HG03175 (cell line): ENCODE results near the gene SPHK1.

Experiments used
- ATAC-seq: cut with Tn5 transposase; IDR thresholded peaks from one replicate; pipeline ENCODE4 v1.9.1; 2021; ENCODE audit warnings: mild to moderate bottlenecking, moderate library complexity; ENCODE audit not compliant: unreplicated experiment

The SPHK1 gene

DNA sequence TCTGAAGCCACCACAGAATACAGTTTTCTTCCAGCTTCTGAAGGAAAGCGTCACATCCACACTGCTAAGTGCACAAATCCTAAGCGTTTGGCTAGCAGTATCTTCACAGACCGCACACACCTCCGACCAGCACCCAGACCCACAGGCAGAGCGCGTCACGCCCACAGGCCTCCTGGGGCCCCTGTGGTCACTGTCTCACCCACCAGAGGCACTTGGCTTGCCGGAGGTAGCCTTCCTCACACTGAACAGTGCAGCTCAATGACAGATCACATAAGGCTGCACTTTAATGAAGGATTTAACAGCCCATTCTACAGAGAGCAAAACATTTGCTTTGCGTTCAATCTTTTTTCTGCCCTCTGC, 21.2 kb downstream of the SPHK1 start:
- peak; percentile 55 for ATAC-seq

DNA sequence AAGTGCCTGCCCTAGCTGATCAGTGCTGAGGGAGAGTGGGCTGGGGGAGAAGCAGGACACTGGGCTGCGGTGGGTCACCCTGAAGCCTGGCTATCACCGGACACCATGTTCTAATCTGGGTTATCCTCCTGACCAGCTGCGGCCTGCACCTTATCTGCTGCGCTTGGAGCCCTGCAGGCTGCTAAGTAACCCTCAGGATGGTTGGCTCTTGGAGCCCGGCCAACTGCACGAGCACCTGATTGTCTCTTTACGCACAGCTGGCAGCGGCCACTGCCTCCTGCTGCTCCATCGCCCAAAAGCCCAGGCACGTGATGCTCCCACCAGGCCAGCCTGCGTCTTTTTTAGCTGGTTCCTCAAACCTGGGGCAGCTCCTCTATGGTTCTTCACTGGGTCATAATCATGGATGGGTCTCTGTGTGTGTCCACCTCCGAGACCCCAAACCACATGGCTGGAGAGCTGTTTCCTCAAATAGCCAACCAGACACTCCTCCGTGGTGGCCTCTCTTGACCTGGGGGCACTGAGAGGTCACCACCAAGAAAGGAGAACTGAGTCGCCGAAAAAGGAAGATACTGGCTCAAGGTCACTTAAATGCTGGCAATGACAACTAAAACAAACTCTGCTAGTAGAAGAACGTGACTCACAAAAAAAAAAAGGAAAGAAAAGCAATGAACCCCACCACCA, 21.7 kb downstream of the SPHK1 start:
- no peak for ATAC-seq

DNA sequence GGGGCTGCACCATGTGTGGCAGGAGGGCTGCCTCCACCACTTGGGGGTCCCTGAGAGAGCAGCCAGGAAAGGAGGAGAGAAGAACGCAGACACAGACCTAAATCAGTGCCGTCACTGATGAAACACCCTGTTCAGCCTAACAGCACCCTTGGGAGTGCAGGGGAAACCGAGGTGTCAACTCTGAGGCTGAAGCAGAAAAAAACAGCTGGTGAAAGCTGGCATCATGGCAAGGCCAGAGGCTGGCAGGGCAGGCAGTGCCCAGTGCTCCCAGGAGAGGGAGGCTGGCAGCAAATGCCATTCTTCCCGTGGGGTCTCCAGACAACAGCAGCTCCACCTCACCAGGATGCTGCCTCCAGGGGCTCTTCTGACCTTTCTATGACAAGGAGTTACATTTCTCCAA, 23.1 kb downstream of the SPHK1 start:
- ATAC-seq, result no peak

DNA sequence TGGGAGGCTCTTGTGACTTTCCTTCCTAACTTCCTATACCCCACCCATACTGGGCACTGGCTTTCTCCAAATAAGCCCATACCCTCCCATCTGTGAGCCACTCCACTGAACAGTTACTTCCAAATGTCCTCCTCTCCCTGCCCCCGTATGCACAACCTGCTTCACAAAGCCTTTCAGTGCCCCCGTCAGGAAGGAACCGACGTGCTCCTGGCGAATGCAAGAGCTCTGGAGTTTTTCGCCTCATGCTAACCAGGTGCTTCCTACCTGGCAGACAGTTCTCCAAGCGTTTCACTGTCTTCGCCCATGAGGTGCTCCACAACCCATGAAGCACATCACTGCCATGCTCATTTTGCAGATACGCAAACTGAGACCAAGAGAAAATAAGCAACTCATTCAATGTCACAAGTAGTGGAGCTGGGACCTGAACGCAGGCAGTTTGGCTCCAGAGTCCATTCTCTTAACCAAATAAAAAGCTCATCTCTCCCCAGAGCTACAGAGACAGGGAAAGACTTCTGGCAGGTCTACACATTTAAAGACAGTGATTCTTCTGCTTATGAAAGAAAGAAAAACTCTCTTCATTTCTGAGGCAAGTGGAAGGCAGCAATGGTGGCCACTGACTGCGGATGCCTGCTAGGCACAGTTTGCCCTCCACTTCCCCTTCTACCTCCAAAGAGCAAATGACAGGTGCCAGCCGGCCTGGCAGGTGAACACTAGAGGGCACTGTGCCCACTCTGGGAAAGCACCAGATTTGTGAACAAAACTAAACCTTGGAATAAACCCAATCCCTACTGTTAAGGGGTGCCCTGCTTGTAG, 23.8 kb downstream of the SPHK1 start:
- no peak for ATAC-seq

DNA sequence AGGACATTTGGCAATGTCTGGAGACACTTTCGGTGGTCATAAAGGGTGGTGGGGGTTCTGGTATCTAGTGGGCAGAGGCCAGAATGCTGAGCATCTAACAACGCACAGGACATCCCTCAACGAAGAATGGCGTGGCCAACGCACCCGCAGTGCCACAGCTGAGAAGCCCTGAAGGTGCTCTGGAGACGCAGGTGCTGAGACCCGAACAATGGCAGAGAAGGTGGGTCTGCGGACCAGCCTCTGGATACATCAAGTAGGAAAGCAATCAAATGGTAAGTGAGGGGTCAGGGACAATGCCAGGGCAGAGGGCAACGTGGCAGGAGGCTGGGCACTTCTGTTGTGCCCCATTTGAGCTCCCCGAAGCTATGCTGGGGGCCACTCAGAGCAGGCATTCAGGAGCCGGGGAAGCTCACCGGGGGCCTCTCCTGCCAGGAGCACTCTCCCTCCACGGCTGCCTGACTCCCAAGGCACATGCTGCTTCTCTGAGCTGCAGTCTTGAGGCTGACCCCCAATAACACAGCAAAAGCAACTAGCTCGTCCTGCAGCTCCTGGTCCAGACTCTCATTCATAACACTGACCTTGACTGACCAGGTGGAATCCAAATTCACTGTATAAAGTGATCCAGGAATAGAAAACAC, 26.0 kb downstream of the SPHK1 start:
- no peak for ATAC-seq

DNA sequence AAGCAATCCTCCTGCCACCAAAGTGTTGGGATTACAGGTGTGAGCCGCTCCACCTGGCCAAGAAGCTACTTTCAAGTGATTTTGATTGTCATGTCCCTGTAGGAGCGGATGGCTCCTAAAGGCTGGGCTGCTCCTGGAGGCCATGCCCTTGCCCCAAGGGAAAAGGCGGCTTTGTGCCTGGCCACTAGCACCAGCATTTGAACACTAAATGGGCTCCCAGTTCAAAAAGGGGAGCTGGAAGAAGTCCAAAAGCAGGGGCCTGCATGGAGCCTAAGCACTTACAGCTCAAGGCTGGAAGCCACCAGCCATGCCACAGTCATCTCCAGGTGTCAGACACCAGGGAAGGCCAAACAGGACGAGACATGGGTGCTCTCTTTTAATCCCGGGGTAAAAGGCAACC, 26.8 kb downstream of the SPHK1 start:
- ATAC-seq, result no peak

DNA sequence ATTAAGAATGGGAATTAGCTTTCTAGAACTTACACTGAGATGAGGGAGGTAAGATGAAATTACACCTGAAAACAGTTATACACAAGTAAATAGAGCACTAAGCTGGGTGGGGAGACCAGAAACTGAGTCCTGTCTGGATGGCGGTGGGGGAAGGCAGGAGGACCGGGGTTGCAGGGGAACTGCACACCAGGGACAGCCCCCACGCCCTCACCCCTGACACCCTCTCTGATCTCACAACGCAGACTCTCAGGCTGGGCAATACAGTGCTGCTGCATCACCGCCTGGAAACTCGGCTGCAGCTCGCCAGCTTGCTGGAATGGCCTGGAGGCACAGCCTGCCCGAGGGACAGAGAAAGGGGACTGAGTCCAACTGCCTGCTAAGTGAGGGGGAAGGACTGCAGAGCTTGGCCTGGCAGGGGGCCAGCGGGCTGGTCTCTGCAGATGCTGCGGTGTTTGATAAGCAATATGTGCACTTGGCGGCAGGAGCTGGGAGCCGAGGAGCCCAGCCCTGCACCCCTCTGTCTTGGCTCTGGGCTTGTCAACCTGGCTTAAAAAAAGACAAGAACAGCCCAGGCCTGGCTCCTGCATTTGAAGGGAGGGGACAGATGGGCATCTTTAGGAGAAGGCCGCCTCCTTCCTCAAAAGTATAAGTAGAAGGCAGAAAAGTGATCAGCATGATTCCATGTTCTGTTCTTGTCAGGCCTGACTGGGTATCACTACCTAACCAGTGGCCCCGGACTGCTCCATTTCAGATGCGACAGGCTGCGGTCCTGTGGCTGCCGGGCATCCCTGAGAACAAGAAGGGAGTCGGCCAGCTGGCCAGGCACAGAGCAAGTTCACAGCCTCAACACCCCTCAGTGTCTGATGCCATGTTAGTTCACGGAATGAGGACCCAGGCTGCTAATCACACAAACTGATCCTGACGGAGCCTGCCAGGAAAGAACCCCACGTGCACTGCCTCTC, 30.2 kb downstream of the SPHK1 start:
- ATAC-seq, result no peak

DNA sequence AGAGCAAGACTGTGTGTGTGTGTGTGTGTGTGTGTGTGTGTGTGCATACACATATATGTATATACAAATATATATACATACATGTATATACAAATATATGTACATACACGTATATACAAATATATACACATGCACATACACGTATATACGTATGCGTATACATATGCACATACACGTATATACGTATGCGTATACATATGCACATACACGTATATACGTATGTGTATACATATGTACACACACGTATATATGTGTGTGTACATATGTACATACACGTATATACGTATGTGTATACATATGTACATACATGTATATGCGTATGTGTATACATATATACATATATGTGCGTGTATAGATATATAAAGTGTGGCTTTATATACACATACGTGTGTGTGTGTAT, 31.4 kb downstream of the SPHK1 start:
- ATAC-seq, result no peak

DNA sequence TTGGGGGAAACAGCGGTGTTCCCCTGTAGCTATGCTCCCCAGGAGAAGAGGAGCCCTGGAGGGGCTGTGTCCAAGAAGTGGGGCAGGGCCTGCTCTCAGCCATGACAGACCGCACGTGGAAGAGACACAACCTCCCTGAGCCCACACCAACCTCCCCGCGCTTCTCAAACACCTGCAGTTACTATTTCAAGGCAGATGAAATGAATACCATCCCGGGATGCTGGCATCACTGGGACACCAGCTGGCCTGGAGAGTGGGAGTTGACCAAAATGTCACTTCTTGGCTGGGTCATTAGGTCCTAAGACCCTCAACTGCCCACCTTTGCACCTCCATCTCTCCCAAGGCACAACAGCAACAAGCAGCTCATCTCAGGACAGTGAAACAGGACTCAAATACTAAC, 32.0 kb downstream of the SPHK1 start:
- no peak for ATAC-seq

DNA sequence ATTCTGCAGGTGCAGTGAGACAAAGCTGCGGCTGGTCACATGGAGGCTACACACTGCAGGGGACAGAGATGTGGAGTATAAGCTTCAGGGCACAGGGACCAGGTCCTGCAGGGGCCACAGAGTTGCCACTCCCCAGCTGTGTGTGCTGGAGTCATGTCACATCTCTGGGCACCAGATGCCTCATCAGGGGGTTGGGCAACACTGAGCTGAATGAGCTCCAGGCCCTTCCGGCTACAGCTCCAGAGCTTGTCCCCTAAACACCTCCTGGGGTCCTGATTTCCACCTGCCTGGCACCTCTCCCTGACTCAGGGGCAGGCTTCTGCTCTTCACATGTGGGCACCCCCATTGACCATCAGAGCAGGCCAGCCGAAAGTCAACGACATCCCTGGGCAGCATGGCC, 32.5 kb downstream of the SPHK1 start:
- no peak for ATAC-seq

DNA sequence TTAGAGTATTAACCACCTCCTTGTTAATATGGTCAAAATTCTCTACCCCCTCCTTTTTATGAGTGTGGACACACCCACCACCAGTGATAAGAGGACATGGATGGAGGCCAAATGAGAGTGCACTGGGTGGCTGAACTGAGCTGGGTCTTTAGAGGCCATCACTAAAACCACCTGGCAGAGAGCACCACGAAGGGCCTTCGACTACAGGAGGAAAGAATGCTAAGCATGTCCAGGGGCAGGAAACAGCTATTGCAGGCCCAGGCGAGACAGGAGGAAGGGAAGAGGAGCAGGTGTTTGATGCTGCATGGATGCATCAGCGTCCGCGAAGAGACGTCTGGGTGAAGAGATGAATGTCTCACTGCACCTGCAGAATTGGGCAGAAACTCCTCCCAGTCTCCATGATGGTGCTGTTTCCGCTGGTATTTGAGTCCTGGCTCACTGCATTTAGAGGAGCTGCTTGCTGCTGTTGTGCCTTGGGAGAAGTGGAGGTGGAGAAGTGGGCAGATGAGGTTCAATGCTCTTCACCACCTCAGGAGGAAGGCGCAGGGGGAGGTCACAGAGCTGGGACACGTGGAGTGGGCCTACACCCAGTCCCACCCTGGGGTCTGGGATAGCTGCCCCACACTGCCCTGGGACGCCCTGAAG, 33.2 kb downstream of the SPHK1 start:
- ATAC-seq, result no peak

DNA sequence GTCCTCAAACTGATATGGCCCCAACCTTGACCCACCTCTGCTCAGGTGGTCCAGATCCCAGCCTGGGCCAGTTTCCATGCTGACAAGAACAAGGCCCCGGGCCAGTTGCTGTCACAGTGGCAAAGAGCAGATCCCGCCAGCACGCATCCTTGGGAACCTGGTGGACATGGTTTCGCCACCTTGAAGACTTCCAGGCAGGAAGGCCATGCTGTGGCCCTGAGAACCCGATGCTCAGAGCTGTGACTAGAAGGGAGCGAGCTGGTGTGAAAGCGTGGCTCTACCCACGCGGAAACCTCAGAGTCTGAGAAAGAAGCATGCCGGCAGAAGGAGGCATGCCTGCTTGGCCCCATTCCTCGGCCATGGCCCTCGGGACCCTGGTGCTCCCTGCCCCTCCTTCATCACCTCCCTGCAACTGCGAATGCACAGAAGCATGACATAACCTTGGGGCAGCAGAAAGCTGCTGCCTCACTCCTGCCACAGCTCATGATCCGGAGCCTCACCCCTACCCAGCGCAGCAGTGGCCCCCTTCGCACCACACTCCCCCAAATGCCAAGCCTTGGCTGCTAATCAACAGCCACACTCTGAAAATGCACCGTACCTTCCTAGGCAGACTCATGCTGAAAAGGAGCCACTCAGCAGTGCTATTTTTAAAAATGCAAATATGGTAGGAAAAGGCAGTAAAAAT, 35.3 kb downstream of the SPHK1 start:
- ATAC-seq, result no peak

DNA sequence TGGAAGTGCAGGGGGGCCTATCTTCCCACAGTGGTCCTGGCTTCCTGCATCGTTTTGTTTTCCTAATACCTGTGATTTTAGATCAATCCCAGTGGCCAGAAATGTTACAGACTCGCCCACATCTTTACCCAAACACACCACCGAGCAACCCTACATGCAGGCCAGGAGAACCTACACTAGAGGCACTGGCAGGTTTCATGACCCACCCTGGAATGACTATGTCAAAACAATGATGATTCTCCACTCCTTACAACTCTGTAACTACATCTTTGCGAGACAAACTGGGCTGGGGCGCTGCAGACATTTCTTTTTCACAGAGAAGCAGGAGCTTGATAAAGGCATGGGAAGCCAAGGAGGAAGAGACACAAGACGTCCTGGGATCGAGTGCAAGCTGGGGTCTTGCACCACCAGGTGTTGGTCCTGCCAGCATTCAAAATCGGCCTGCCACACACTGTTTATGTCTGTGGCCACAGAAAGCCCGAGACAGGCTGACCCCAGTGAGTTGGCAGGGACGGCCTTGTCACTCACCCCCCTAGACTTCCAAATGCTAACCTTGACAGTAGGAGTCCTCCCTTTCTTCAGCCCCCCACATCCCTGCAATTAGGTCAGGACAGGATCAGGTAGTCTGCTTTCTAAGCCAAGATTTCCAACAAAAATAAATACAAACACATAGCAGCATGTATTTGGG, 36.1 kb downstream of the SPHK1 start:
- ATAC-seq, result no peak

DNA sequence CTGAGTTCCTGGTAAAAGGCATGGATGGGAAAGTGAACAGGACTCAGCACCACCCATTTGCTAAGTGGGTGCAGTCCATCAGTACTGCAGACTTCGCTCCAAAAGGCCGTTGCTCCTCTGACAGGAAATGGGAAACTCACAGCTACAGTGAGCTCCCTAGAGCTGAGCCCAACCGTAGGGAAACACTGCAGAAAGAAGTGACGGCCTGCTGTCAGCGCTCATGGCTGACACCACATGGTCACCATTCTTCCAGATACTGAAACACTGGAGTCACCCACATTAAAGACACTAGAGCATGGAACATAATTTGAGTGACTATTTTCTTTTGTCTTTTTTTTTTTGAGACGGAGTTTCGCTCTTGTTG, 36.6 kb downstream of the SPHK1 start:
- no peak for ATAC-seq

DNA sequence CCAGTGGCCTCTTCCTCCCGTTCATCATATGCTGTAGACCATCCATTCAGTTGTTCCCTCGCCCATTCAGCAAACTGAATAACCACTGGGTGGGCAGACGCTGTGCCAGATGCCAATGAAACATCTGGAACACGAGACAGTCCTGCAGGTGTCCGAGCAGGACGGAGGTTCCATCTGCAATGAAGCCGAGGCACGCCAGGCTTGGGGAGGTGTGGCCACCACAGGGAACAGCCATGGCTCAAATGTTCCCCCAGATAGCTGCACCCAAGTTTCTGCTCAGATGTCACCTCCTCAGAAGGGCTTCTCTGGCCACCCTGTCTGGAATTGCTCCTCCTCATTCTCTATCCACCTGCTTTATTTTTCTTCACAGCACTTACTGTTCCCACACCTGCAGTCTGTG, 38.0 kb downstream of the SPHK1 start:
- no peak for ATAC-seq

DNA sequence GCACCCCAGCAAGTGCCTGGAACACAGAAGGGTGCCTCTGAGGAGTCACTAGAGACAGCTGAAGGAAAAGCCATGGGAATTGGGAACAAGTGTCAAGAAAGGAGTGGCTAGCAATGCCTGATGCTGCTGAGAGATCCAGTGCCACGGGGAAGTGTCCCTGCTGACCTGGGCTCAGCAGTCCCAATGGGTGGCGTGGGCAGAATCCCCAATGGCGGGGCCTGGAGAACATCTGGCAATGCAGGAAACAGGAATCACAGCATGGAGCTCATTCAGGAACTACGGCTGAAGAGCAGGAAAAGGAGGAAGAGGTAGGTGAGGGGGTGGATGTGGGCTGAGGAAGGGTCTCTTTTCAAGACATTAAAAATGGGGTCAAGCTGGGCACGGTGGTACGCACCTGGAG, 38.5 kb downstream of the SPHK1 start:
- ATAC-seq, result no peak

DNA sequence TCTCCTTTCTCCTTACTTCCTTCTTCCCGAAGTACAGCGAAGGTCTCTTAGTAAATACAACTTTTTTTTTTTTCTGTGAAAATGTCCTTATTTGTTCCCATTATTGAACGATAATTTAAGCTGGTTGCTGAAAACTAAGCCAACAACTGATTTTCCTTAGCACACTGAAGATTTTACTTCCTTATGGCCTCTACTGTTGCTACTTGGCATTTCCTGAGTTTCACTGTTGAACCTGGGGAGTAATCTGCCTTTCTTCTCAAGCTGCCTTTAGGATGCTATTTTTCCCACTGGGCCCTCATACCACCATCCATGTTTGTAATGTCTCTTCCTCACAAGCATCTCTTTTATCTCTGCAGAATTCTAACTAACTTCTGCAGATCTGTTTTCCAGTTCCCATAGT, 42.4 kb downstream of the SPHK1 start:
- ATAC-seq, result no peak

DNA sequence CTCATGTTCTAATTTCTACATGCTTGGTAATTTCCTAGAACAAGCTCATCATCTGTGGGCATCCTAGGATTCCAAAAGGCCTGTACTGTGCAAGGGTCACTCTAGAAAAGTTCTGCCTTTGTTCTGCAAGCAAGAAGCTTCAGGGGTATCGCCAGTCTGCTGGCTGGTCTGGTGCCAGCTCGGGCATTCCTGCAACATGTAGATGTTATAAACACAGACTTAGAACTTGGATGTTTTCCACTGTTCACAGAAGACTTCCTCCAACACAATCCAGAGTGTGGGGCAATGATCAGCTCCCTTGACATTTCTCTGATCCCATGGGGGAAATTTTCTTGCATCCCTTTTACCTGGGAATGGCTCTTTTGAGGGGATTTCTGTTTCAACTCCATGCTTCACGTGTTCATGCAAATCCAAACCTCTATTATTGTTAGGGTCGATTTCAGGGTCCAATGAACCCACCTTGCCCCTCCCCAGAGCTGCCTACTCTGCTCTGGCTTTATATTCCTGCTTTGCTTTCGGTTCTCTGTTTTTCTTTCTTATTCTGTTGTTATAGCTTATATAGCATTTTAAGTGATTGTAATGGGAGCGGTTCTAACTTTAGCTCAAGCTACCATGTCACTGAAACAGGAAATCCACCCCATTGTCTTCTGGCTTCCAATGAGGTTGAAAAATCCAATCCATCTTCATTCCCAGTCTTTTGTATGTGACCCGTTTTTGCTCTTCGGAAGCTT, 43.3 kb downstream of the SPHK1 start:
- no peak for ATAC-seq

DNA sequence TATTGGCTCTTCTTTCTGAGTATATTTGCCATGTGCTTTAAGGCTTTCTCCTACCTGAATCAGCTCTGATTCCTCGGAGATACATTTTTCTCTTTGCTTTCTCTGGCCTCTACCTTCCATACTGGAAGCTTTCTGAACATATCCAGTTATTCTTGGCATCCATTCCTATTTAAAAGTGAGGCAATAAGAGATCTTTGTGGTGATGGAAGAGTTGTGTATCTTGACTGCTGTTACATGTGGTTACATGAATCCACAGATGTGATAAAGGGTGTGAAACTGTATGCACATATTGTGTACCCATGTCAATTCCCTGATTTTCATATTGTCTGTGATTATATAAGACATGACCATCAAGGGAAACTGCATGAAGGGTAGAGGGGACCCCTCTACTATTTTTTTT, 44.1 kb downstream of the SPHK1 start:
- ATAC-seq, result no peak
